SK-N-SH (cell line): ENCODE results near the gene MSL1. TPM values are rescaled to one million over a fixed set of nuclear protein-coding genes. Genes with fewer than 3 reads are reported as not detected.

ENCODE experiments used
- CTCF ChIA-PET: fragments of 300-600, 350-600 bp; formaldehyde crosslinking; extraction: SDS; loops from one replicate; lab custom pipeline; 2021; lab: Yijun Ruan, JAX
- POLR2A ChIA-PET: fragments of 350-600 bp; sonication (Branson Sonifier 250); formaldehyde crosslinking; extraction: SDS; loops from one replicate; lab custom pipeline; 2020; ENCODE audit warnings: antibody characterized with exemption, inconsistent platforms; lab: Yijun Ruan, JAX
- DNase-seq: peaks from one replicate; pipeline ENCODE4 v3.0.0; 2012
- H2AFZ ChIP-seq: fragments of 200-600 bp; sonication (generic); 2 replicates; pipeline ENCODE4 v1.8.1; 2016; ENCODE audit warnings: antibody characterized with exemption, mild to moderate bottlenecking, low read depth
- H3F3A ChIP-seq: fragments of 200-600 bp; sonication (generic); replicated peaks from 2 replicates; pipeline ENCODE3; 2016; ENCODE audit warnings: antibody characterized with exemption, mild to moderate bottlenecking; ENCODE audit not compliant: insufficient read depth
- H3K27ac ChIP-seq, 2 experiments: fragments of 200-500 bp in 1 of 2; fragments of 200-600 bp in 1 of 2; sonication (Bioruptor generic) in 1 of 2; sonication (generic), shearing (Covaris generic) in 1 of 2; 2 replicates each; pipeline versions ENCODE4 v1.5.1 to v1.6.1; 2014 to 2016; ENCODE audit warnings: low read depth in 2 of 2, inconsistent platforms in 1 of 2, low read length in 1 of 2, mild to moderate bottlenecking in 1 of 2, mixed read lengths in 1 of 2
- H3K27me3 ChIP-seq: fragments of 200-600 bp; sonication (generic), shearing (Covaris generic); 2 replicates; pipeline ENCODE4 v1.6.1; 2016; ENCODE audit warnings: mixed run types; ENCODE audit not compliant: insufficient read depth
- H3K36me3 ChIP-seq, 2 experiments: fragments of 200-500 bp in 1 of 2; fragments of 200-600 bp in 1 of 2; sonication (Bioruptor generic) in 1 of 2; sonication (generic) in 1 of 2; replicated peaks in 1 of 2; 2 replicates each; pipeline versions ENCODE3 to v1.5.1; 2014 to 2016; ENCODE audit warnings: low read length in 1 of 2, mild to moderate bottlenecking in 1 of 2; ENCODE audit not compliant: insufficient read depth in 2 of 2, control insufficient read depth in 1 of 2
- H3K4me1 ChIP-seq, 2 experiments: fragments of 200-500 bp in 1 of 2; fragments of 200-600 bp in 1 of 2; sonication (Bioruptor generic) in 1 of 2; sonication (generic), shearing (Covaris generic) in 1 of 2; 2 replicates each; pipeline versions ENCODE4 v1.5.1 to v1.6.1; 2014 to 2016; ENCODE audit warnings: low read depth in 1 of 2, low read length in 1 of 2, mixed run types in 1 of 2; ENCODE audit not compliant: insufficient read depth in 2 of 2, control insufficient read depth in 1 of 2
- H3K4me2 ChIP-seq: fragments of 200-600 bp; sonication (generic), shearing (Covaris generic); 2 replicates; pipeline ENCODE4 v1.6.1; 2017; ENCODE audit warnings: mixed run types
- H3K4me3 ChIP-seq, 2 experiments: fragments of 200-500 bp in 1 of 2; fragments of 200-600 bp in 1 of 2; sonication (Bioruptor generic) in 1 of 2; sonication (generic), shearing (Covaris generic) in 1 of 2; 2 replicates each; pipeline versions ENCODE4 v1.5.1 to v1.8.1; 2014 to 2016; ENCODE audit warnings: low read depth in 2 of 2, inconsistent platforms in 1 of 2, low read length in 1 of 2, mild to moderate bottlenecking in 1 of 2, mixed read lengths in 1 of 2, moderate library complexity in 1 of 2
- H3K79me2 ChIP-seq: fragments of 200-600 bp; sonication (generic); 2 replicates; pipeline ENCODE4 v1.8.1; 2017; ENCODE audit warnings: mild to moderate bottlenecking; ENCODE audit not compliant: insufficient read depth
- H3K9ac ChIP-seq: fragments of 200-600 bp; sonication (generic); 2 replicates; pipeline ENCODE4 v1.6.1; 2017; ENCODE audit warnings: mixed run types
- H3K9me2 ChIP-seq: fragments of 200-600 bp; sonication (generic); 2 replicates; pipeline ENCODE4 v1.6.1; 2017; ENCODE audit warnings: mixed run types
- H3K9me3 ChIP-seq: fragments of 200-600 bp; sonication (generic); 2 replicates; pipeline ENCODE4 v1.6.1; 2017; ENCODE audit warnings: mixed run types, mild to moderate bottlenecking, moderate library complexity
- H4K20me1 ChIP-seq: fragments of 200-600 bp; sonication (generic); 2 replicates; pipeline ENCODE4 v1.6.1; 2017; ENCODE audit warnings: mild to moderate bottlenecking, mixed run types; ENCODE audit not compliant: insufficient read depth
- CHD2 ChIP-seq: fragments of 150-350 bp; IDR thresholded peaks from 2 replicates; pipeline ENCODE4 v1.6.1; 2018; ENCODE audit warnings: low read length; ENCODE audit not compliant: partially characterized antibody
- EZH2phosphoT487 ChIP-seq: fragments of 200-600 bp; sonication (generic); IDR thresholded peaks from 2 replicates; pipeline ENCODE4 v1.6.1; 2017; ENCODE audit warnings: low read depth, mixed run types, mild to moderate bottlenecking, antibody characterized with exemption, moderate library complexity, borderline replicate concordance
- FOSL2 ChIP-seq: IDR thresholded peaks from 2 replicates; pipeline ENCODE4 v1.4.0; 2012; ENCODE audit warnings: low read depth, mild to moderate bottlenecking, moderate library complexity, borderline replicate concordance
- GATA2 ChIP-seq: sonication (generic); formaldehyde crosslinking; IDR thresholded peaks from 2 replicates; pipeline ENCODE4 v1.5.0; 2020; ENCODE audit warnings: mild to moderate bottlenecking, missing genetic modification reagents
- IRF3 ChIP-seq: fragments of 150-350 bp; IDR thresholded peaks from 2 replicates; pipeline ENCODE4 v1.6.1; 2016; ENCODE audit warnings: mild to moderate bottlenecking, low read depth, low read length
- JUND ChIP-seq: IDR thresholded peaks from 2 replicates; pipeline ENCODE4 v1.4.0; 2012
- MAX ChIP-seq: IDR thresholded peaks from 2 replicates; pipeline ENCODE4 v1.4.0; 2012; ENCODE audit warnings: low read depth
- MEF2A ChIP-seq: IDR thresholded peaks from 2 replicates; pipeline ENCODE4 v1.4.0; 2012; ENCODE audit warnings: low read depth, borderline replicate concordance
- NFIC ChIP-seq: IDR thresholded peaks from 2 replicates; pipeline ENCODE4 v1.4.0; 2012; ENCODE audit warnings: borderline replicate concordance
- NRF1 ChIP-seq: IDR thresholded peaks from 2 replicates; pipeline ENCODE4 v1.6.1; 2012; ENCODE audit warnings: low read depth, mild to moderate bottlenecking, low read length
- POLR2AphosphoS5 ChIP-seq: IDR thresholded peaks from 2 replicates; pipeline ENCODE4 v1.6.1; 2012; ENCODE audit warnings: low read depth, low read length
- REST ChIP-seq: IDR thresholded peaks from 2 replicates; pipeline ENCODE4 v1.6.1; 2012; ENCODE audit warnings: mild to moderate bottlenecking, low read depth, low read length, moderate library complexity
- TEAD4 ChIP-seq: IDR thresholded peaks from 2 replicates; pipeline ENCODE4 v1.4.0; 2012; ENCODE audit warnings: mild to moderate bottlenecking, borderline replicate concordance; ENCODE audit not compliant: insufficient read depth
- USF1 ChIP-seq: IDR thresholded peaks from 2 replicates; pipeline ENCODE4 v1.4.0; 2012; ENCODE audit warnings: low read depth, borderline replicate concordance
- YY1 ChIP-seq: IDR thresholded peaks from 2 replicates; pipeline ENCODE4 v1.4.0; 2012; ENCODE audit warnings: low read depth, mild to moderate bottlenecking
- WGBS: methylation state at CpG from one replicate; pipeline ENCODE4 v1.1.6; 2017; ENCODE audit warnings: low lambda C conversion rate; 5-methylcytosine and 5-hydroxymethylcytosine counted together
- polyA plus RNA-seq, 3 experiments: library from polyadenylated mRNA; depleted of rRNA; stranded (reverse); fragments of >200 nt; gene quantifications; 2 replicates each; pipeline ENCODE4 v1.2.3, GENCODE V29; 2012

MSL1 gene
- polyA plus RNA-seq, 1 of the 3 experiments (the other 2 are of a cell fraction), result 30.2 TPM

- H3K9ac ChIP-seq, result no peak overlapping the region
- no peak overlapping the region for H3K4me3 ChIP-seq
- POLR2A ChIA-PET, result no interaction called here
Observed at GRCh38 chr17:40079545-40079944, 42.2 kb upstream of the MSL1 start.

GRCh38 chr17:40084477-40084876 is 37.3 kb upstream of the MSL1 start:
- Histone ChIP-seq H3K36me3 (peaks cover 0 to 10% of the 10 kb centered on the region in 2 experiments), H4K20me1 (no peaks in the 10 kb centered on the region), H3K4me3 (no peak overlapping the region), H3K4me2 (no peak overlapping the region), H3K27me3 (no peaks in the 10 kb centered on the region), H3K27ac (no peak overlapping the region), H3K9me2 (no peaks in the 10 kb centered on the region), H3K4me1 (no peaks in the 10 kb centered on the region), H2AFZ (no peak overlapping the region), H3K79me2 (no peaks in the 10 kb centered on the region), H3K9me3 (no peaks in the 10 kb centered on the region), H3F3A (peaks cover 7% of the 10 kb centered on the region), H3K9ac (no peak overlapping the region)
- CTCF ChIA-PET, result interaction anchor here (0.9 to 5.9 kb wide), 7 partner anchors 9 to 57 kb away, joined by 3 to 100 read pairs (median 8); partner anchors contain the start of gene THRA
- POLR2A ChIA-PET, result no interaction called here
- TF ChIP-seq REST, result no peak
- TF ChIP-seq GATA2 (CRISPR knock-in tag), result no peak
- no peak for TF ChIP-seq EZH2phosphoT487
- no peak for TF ChIP-seq CHD2
- no peak for TF ChIP-seq YY1
- TF ChIP-seq JUND, result no peak
- no peak for TF ChIP-seq MAX
- no peak for TF ChIP-seq NRF1
- TF ChIP-seq POLR2AphosphoS5, result no peak
- no peak for TF ChIP-seq IRF3
- TF ChIP-seq NFIC, result no peak
- TF ChIP-seq USF1, result no peak
- no peak for DNase-seq
- WGBS, result 97% methylated on average over 14 of the region's 14 CpGs

More at GRCh38 chr17:40079545-40079944, 42.2 kb upstream of the MSL1 start:
- Histone ChIP-seq H3K9me2 (no peaks in the 10 kb centered on the region), H3K4me2 (no peak overlapping the region), H3K27ac (no peak overlapping the region), H3K4me1 (peaks cover 7 to 24% of the 10 kb centered on the region in 2 experiments; a peak in 3 of 4 replicates), H3K79me2 (no peaks in the 10 kb centered on the region), H3F3A (peaks cover 2% of the 10 kb centered on the region), H2AFZ (no peak overlapping the region), H4K20me1 (no peaks in the 10 kb centered on the region), H3K9me3 (no peaks in the 10 kb centered on the region), H3K36me3 (peaks cover 0 to 8% of the 10 kb centered on the region in 2 experiments), H3K27me3 (no peaks in the 10 kb centered on the region)
- DNase-seq, result no peak
- no peak for TF ChIP-seq MEF2A
- TF ChIP-seq CHD2, result no peak
- no peak for TF ChIP-seq FOSL2
- no peak for TF ChIP-seq TEAD4
- 94% methylated on average over 3 of the region's 3 CpGs for WGBS
- CTCF ChIA-PET, result no interaction called here
